OCI-LY3 (cell line): ENCODE data around the gene TCP11.

Source experiments
- CTCF ChIP-seq: fragments of 200-600, 300-600 bp; sonication (generic); IDR thresholded peaks from 2 replicates; pipeline ENCODE4 v1.5.1; 2014; ENCODE audit warnings: antibody characterized with exemption, low read length, low read depth
- EZH2phosphoT487 ChIP-seq: fragments of 200-600 bp; shearing (Covaris generic); IDR thresholded peaks from 2 replicates; pipeline ENCODE4 v1.6.1; 2018; ENCODE audit warnings: antibody characterized with exemption, mixed run types, low read depth

DNA sequence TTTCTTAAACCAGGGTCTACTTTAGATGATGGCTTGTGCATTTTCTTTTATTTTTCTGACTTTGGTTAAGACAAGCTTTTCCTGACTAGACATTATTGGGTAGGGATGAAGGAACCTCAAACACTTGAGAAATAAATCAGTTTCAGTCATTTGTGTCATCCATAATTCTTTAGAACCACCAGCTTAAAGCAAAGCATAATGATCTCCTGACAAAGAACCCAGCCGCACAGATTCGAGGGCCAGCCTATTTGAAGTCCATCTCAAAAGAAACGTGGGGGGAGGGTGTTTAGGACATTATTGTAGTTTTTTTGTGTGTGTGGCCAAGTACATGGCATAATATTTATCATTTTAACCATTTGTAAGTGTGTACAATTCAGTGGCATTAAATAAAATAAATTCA lies 6.3 kb upstream of the TCP11 start:
- TF ChIP-seq CTCF: no peak
- TF ChIP-seq EZH2phosphoT487: no peak
